Activated CD4-positive, alpha-beta T cell treated with anti-CD3 and anti-CD28 coated beads for 1 hour (primary cell): ENCODE data around the gene RANBP3L.
"Not testable (repeated sequence)": the region's sequence is repeated elsewhere in the genome, so short reads cannot be mapped to it uniquely, and the experiment has no call there.

Experiments used
- DNase-seq: peaks from one replicate; pipeline ENCODE4 v3.0.0-alpha.2; 2020

Gene RANBP3L

DNA sequence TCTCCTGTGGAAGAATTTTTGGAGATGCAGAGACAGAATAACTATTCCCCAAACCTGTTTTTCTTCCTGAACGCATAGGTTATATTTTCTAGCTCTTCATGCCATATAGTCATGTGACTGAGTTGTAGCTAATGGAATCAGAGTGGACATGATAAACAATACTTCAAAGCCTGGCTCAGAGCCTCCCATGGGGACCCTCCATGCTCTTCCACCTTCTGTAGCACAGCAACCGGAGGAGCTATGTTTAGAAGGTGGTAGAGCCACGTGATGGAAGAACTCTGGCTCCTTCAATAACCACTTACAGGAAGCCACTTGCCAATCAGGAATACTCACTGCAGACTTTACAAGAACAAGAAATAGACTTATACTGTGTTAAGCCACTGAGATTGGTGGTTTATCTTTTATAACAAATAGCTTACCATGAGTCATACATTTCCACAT lies 99.2 kb downstream of the RANBP3L start:
- DNase-seq: no peak

DNA sequence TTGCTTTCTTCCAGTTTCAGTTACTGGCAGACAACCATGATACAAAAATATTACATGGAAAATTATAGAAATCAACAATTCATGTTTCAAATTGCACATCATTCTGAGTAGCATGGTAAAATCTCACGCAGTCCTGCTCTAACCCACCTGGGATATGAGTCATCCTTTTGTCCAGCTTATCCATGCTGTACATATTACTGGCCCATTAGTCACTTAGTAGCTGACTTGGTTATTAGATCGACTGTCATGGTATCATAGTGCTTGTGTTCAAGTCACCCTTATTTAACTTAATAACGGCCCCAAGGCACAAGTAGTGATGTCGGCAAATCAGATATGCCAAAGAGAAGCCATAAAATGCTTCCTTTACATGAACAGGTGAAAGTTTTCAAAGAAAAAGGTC lies 101.2 kb downstream of the RANBP3L start:
- DNase-seq: no peak

DNA sequence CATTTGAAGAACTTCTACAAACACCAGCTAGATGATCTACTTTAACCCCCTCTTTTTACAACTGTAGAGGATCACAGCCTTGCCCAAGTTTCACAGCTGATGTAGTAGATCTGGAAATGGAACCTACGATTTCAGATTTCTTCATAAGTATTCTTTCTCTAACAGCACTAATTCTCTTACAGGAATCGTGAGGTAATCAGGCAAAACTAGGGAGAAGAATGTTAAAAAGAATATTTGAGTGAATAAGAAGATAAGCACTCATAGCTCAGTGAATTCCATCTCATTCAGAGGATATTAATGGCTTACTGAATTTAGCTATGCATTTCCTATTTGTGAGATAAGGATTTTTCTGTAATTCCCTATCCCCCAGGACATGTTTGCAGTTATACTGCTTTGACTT lies 102.1 kb downstream of the RANBP3L start:
- no peak for DNase-seq

DNA sequence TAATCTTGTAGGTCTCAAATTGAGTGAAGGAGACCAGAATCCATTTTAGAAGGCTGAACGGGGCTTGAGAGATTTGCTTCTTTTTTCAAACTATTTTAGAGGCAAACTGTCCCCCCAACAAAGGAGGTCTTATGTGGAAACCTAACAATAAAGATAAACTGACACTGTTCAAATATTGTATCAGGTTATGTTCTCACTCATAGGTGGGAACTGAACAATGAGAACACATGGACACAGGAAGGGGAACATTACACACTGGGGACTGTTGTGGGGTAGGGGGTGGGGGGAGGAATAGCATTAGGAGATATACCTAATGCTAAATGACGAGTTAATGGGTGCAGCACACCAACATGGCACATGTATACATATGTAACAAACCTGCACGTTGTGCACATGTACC lies 102.9 kb downstream of the RANBP3L start:
- DNase-seq: not testable (repeated sequence)
